Retinal pigment epithelial cell (primary cell): ENCODE results near the gene RPP14.

Experiments
- DNase-seq: peaks from one replicate; pipeline ENCODE4 v3.0.0-alpha.2; 2010; ENCODE audit warnings: low read depth
- H3K4me3 ChIP-seq: 2 replicates; pipeline ENCODE4 v1.5.1; 2011; ENCODE audit warnings: mild to moderate bottlenecking, low read length, control low read depth, moderate library complexity
- CTCF ChIP-seq: conservative IDR thresholded peaks from 2 replicates; pipeline ENCODE4 v1.5.1; 2011; ENCODE audit warnings: low read depth, low read length, control low read depth, inconsistent platforms

The RPP14 gene

GRCh38 chr3:58358092-58358491 lies 52.0 kb downstream of the RPP14 start:
- TF ChIP-seq CTCF = no peak
- H3K4me3 ChIP-seq = no peak overlapping the region
- DNase-seq = no peak

GRCh38 chr3:58358808-58359207 lies 52.8 kb downstream of the RPP14 start:
- no peak for TF ChIP-seq CTCF
- H3K4me3 ChIP-seq = no peak overlapping the region
- DNase-seq = no peak

GRCh38 chr3:58359621-58360020 lies 53.6 kb downstream of the RPP14 start:
- DNase-seq = no peak
- no peak overlapping the region for H3K4me3 ChIP-seq
- no peak for TF ChIP-seq CTCF

- no peak overlapping the region for H3K4me3 ChIP-seq
- no peak for TF ChIP-seq CTCF
- no peak for DNase-seq
Measured at GRCh38 chr3:58361866-58362265, 55.8 kb downstream of the RPP14 start.

GRCh38 chr3:58366699-58367098 lies 60.7 kb downstream of the RPP14 start:
- TF ChIP-seq CTCF = no peak
- no peak for DNase-seq
- H3K4me3 ChIP-seq = no peak overlapping the region

- H3K4me3 ChIP-seq = no peak overlapping the region
- no peak for DNase-seq
- no peak for TF ChIP-seq CTCF
Measured at GRCh38 chr3:58369038-58369437, 63.0 kb downstream of the RPP14 start.
